NCI-H2107 treated with DMSO at 0.1 percent for 48 hours (cell line): ENCODE data around the gene ABCC11.
A peak's percentile ranks its signal among the peaks of the same experiment; 100 is the strongest.

ENCODE experiments used
- DNase-seq: peaks from one replicate; lab custom pipeline; 2025; ENCODE audit not compliant: unreplicated experiment; lab: John Stamatoyannopoulos, UW

Gene ABCC11

DNA sequence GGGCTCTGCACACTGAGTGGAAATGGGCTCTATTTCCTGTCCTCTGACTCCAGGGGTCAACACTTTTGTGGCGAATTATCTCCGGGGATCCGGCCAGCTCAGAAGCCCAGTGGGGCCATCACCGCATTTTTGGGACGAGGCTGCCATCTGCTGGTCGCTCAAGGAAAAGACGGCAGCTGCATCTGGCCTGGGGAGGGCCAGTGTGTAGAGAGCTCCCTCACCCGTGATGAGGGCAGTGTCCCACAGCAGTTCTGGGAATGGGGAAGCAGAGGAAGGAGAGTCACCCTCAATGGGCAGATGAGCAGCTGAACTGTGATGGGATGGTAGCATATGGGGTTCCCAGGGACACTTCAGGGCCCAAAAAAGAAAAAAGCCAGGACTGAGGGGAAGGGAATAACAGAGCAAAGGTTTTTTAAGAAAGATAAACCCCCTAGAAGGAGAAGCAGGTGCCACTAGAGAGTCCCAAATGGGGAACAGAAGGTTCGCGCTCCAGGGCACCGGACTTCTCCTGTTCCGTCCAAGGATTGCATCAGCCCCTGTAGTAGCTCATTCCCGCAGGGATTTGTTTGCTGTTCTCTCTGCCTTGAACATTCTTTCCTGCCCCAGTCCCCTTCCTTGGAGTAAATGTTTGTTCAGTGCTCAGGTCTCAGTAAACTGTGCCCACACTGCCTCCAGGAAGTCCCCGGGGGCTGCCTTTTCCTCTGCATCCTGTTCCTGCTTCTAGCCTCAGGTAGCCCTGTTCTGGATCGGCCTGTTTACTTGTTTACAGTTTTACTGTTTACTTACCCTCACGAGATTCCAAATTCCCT lies 82.2 kb downstream of the ABCC11 start:
- no peak for DNase-seq

DNA sequence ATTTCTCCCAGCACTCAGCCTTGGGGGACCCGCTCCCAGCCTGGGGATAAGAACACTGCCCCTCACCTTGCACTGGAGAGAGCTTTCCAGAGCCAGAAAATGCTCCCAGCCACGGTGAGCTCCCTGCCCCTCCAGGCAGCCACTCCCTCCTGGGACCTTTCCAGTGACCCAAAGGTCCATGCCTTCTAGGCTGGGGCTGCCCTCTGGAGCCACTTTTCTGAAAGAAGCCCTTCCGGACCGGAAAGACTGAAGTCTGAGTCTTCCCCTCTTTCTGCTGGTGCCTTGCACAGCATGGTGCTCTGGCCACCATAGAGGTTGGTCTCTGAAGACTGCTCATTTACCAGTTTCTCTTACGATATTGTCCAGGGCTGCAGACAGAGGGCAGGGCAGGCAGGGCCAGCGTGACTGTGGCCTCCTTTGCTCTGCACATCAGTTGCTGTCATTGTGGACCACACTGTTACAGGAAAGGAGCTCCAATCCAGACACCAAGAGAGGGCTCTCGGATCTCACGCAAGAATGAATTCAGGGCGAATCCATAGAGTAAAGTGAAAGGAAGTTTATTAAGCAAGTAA lies 84.4 kb downstream of the ABCC11 start:
- DNase-seq: no peak

DNA sequence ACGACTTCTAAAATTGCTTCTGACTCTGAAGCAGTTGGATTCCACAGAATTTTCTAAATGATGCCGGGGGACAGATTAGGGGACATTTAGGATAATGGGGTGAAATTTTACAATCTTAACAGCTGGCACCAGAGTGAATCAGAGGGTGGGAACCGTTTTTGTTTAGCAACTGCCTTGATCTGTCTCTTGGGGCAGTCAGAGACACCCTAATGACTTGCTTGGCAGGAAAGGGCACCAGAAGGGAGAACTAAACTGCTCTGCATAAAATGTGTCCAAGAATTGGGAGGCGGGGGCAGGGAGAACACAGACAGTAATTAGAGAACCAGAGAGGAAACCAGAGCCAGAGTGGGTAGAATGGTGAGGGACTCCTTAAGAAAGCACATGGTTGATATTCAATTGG lies 85.4 kb downstream of the ABCC11 start:
- DNase-seq: no peak

DNA sequence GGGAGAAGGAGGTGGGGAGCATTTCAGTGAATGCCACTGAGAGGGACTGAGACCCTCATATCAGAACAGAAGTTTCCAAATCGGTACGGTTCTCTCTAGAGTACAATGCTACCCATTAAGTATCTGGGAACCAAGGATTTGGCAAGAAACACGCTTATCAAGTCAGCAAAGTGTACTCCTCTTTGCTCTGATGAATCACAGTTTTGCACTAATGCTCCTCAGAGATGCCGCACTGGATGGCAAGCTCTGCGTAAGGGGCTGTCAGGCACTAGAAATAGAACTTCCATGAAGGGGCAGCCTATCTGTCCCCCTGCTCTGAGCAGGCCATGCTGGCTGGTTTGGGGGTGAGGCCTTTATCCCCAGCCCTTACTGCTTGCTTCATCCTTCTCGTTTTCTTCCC lies 86.8 kb downstream of the ABCC11 start:
- no peak for DNase-seq

DNA sequence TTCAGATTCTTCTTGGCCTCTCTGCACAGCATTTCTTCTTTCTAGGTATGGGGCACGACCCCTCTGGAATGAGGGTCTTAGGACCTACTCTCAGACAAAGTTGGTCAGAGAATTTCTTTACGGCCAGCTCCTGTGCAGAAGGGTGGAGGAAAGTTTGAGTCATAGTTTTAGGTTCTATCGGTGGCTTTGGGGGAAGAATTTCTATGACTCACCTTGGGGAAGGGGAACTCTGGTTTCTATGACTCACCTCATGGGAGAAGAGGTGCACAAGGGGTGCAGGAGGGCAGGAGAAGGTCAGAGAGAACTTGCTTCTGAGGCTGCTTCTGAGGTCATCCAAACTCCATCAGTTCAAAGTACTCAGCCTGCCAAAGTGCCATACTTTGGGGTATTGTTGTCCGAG lies 89.0 kb downstream of the ABCC11 start:
- DNase-seq: no peak

DNA sequence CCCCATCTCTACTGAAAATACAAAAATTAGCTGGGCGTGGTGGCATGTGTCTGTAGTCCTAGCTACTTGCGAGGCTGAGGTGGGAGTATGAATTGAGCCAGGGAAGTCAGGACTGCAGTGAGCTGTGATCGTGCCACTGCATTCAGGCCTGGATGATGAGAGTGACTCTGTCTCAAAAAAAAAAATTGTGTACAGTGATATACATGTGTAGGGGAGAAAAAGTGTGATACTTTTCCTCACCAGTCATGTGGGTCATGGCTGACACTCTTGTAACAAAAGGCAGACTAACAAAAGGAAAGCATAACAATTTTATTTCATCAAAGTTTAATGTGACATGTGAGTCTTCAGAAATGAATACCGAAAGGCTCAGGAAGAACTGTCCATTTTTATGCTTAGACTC lies 89.5 kb downstream of the ABCC11 start:
- no peak for DNase-seq

DNA sequence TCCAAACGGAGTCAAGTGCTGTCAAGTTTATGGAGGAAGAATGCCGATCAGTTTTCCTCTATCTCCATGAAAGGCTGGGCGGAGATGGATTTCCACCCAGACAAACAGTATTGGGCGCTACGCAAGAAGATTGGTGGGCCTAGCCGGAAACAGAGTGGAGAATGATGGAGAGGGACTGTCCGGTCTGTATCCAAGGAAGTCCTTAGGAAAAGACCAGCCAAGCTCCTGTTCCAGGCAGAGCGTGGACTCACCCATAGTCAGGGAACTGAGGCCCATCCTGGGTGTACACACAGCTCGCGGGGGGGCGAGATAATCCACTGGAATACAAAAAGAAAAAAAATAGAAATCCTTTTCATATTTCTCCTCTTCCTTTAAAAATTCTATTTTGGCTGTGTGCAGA lies 90.0 kb downstream of the ABCC11 start:
- DNase-seq: no peak

DNA sequence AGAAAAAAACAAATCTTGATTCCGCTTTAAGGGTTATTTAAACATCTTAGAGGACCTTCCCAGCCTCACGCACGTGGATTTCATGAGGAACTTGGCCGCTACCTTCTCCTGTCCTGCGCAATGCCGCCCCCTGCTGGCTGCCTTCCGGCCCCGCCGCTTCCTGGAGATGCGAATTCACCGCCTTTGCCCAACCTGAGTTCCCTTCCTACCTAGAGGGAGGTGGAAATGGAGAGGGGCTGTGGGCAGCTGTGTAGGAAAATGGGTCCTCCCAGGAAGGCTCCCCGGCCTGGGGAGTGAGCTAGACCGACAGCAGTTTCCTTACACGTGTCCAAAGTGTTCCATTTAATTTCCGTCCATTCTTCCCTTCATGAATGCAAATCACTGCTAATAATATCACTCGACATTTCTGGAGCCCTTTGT lies 90.5 kb downstream of the ABCC11 start:
- DNase-seq: peak; percentile 27

DNA sequence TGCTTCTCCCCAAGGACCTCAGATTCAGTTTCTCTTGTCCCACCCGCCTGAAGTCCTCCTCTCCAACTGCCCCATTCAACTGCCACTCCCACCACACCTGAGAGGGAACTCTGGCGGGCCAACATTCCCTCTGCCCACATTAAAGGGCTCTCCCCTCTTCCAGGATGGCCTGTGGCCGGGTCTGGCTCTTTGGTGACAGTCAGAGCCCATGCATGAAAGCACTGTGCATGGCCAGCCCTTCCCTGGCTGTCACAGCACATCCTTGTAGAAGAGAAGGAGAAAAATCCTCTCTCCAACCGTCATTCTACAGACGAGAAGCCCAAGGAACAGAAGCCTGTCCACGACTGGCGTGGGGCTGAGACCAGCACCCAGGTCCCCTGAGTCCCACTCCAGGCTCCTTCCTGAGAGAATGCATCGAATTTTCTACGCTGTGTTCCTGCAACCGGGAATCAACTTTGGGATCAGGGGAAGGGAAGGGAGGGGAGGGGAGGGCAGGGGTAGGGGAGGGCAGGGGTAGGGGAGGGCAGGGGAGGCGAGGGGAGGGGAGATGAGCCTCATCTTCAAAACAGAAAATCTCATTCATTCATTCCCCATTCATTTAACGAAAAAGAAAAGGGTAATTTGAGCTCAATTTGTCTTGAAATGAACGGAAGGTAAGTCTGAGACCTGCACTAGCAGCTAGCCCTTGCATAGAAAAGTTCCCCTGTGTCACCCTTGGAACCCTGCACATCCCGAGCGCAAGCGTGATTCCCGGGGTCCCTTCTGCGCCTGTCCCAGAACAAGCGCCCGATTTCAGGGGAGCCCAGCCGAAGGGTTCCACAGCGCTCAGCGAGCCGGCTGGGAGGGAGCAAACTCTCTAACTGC lies 91.2 kb downstream of the ABCC11 start, which contains the start of gene ABCC12:
ABCC12 (minus strand) TSS at position 68 of the 864 bp plus-strand sequence. CDS start 9,569 bp downstream, outside the sequence.
- no peak for DNase-seq

DNA sequence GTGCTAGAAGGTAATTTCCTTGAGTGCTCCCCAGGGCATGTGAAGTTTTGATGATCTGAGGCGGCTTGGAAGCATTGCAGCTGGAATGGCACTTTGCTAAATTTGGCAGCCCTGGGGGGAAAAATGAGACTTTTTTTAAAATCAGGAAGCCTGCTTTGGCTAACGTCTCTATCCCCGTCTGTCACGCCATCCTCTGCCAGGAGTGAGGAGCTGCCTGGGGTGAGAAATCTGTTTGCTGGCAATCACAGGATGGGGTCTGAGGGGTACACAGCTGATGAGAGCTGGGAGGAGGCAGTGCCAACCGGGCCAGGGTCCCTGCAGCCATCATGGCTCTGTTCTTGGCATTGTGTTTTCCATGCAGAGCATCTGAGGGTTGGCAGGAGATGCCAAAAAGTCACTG lies 93.6 kb downstream of the ABCC11 start:
- DNase-seq: no peak

DNA sequence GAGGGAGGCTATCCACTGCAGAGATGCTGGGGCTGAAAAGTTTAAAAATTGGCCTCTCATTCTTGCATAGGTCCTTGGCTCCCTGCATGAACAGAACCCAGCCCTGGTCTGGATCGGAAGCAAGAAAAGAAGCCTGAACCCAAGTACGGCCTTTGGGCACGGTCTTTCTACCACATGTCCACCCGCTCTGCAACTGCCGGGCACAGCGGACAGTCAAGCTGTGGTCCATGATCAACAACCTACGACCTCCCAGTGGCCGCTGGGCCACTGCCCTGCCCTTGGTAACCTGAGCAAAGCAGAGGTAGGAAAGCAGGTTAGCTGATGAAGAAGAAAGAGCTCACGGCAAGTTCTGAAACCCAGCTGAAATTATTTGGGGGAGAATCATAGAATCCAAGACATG lies 95.1 kb downstream of the ABCC11 start:
- no peak for DNase-seq

DNA sequence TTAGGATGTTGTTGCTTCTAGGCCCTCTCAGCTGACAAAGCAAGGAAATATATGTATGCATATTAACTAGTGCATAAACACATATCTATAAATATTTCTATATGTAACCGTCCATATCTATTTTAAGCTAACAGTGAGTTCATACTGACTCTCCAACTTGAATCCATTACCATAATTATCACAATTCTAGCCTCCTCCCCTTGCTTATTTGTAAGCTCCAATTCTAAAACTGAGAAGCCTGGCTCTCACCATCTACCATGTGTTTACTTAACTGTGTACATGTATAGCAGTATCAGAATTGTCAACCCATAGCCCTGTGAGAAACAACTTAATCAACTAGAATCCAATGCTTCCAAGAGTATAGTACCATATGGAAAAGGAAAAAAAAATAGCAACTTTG lies 96.6 kb downstream of the ABCC11 start:
- DNase-seq: no peak

DNA sequence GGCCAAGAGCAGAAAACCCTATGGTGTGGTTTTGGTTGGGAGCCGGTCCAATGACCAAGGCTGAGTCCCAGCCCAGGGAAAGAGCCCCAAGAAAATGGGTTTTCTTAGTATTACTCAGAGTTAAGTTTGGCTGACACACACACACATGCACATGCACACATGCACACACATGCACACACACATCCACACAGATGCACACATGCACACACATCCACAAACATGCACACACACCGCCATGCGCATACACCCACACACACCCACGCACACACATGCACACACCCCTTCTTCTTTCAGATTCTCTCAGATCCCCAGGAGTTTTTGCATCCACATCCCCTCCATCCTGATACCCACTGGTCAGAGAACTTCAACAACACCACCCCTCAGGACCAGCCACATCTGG lies 100.6 kb downstream of the ABCC11 start:
- no peak for DNase-seq

DNA sequence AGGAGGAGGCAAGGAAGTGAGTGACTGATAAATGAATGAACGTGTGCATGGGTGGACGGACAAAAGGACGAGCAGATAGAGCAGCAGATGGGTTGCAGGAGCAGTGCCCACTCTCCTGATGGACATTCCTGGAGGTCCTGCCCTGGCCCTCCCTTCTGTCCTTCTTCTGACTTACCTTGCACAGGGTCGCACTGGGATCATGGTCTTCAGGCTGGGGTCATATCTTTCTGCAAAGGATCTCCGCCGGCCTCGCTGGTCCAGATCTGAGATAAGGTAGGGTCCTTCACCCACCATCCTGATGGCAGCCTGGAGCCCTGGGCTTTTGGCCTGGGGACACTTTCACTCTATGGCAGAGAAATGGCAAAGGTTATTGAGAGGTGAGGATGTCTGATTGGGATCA lies 101.2 kb downstream of the ABCC11 start:
- DNase-seq: no peak

DNA sequence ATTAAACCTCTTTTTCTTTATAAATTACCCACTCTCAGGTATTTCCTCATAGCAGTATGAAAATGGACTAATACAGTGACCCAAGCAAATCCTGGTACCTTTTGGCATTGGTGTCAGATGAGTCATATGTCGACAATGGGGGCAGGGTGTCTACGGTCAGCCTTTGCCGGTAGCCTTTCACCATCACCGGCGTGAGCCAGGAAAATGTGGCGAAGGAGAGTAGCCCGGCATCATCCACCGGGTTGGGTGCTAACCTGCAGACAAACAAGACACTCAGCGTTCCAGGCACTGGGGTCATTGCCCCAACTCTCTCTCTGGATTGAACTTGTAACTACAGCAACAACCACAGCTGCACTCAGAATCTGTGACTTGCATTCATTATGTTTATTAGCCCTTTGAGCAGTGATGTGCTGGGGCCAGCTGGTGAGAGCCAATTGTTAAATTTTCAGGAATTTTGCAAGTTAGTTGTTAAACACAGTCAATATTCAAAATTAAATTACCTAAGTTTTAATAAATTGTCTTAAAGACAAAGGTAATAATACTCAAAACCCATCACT lies 103.4 kb downstream of the ABCC11 start:
- no peak for DNase-seq

DNA sequence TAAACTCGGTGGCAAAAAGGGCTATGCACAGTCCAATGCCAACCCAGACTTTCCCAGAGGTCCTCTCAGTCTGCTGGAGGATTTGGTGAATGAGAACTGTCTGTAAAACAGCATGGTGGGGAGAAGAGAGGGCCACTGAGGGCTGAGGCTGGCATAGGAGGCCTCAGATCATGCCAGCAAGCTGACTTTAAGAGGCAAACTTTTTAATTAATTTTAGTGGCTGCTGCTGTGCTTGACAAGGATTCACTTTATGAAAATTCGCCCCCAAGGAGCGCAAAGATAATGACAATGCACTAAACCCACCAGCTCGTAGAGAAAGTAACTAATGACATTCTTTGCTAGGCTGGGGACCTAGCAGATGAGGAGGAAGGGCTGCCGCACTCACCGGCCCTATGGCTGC lies 106.5 kb downstream of the ABCC11 start:
- DNase-seq: no peak

DNA sequence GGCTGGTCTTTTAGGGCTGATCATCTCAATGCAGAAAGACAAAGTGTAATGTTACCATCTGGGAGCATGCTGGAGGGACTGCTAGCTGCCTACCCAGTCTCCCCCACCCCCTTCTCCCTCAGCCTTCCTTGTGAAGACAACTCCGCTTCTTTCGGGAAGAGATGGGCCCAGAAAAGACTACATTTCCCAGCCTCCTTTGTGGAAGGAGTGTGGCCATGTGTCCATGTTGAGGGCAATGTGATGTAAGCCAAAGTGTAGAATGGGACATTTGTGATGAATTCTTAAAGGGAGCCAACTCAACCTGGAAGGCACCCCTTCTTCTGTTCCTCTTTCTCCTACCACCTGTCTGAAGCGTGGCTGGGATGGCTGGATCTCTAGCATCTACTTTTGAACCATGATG lies 107.8 kb downstream of the ABCC11 start:
- DNase-seq: no peak

DNA sequence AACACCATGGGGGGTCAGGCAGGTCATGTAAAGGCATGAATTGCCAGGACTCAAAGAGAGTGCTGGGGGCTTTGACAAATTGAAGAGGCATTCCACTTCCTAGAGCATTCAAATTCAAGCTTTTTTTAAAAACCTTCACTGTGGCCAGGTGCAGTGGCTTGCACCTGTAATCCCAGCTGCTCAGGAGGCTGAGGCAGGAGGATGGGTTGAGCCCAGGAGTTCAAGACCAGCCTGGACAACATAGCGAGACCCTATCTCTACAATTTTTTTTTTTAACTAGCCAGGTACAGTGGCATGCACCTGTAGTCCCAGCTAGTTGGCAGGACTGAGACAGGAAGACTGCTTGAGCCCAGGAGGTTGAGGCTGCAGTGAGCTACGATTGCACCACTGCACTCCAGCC lies 108.8 kb downstream of the ABCC11 start:
- no peak for DNase-seq

DNA sequence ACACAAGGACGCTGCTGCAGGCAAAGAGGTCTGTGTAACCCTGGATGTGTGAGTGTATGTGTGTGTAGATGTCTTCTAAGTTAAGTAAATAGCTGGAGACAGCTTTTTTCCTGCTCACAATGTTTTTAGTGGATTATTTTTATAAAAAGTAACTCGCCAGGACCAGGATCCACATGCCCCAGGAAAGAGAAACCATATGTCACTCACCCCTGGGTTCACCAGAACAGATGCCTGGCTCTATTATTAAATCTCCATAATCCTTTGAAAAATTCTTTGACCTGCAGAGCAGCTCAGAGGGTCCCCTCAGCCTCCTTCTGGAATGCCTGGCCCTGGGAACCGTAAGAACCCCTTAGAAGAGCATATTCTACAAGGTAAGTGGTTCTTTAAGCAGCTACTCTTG lies 109.5 kb downstream of the ABCC11 start:
- no peak for DNase-seq

DNA sequence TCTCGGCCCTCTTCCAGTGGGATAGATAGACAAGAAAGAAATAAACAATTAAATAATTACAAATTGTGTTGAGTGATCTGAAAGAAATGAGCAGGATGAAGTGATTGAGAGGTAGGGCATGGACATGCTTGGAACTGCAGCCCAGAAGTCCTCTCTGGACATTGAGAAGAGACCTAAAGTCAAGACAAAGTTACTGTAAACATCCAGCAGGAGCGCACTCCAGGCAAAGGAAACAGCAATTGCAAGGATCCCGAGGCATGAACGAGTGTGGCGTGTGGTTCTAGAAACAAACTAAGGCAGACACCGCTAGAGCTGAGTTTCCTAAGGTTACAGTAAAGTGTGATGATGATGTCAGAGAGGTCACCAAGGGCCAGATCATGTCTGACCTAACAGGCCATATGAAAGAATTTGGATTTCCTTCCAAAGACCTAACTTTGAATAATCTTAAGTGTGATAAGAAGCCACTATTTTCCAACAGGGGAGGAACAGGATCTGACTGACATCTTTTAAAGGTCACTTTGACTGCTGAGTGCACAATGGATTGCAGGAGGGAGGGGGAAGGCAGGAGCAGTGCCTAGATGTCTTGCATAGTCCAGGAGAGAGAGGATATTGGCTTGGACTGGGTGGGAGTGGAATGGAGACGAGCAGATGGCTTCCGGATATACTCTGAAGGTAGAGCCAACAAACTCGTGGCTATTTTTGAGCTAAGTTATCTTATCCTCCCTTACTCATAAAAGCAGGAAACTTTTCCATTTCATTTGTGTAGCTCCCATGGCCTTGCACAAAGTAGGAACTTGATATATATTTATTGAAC lies 110.6 kb downstream of the ABCC11 start:
- DNase-seq: no peak
